HG02642 (cell line): ENCODE data around the gene ACAN.

Source experiments
- ATAC-seq: cut with Tn5 transposase; IDR thresholded peaks from one replicate; pipeline ENCODE4 v1.9.1; 2021; ENCODE audit warnings: mild to moderate bottlenecking; ENCODE audit not compliant: unreplicated experiment, poor library complexity

The ACAN gene

GRCh38 chr15:88839146-88839545, 35.9 kb downstream of the ACAN start:
- no peak for ATAC-seq

- no peak for ATAC-seq
Observed at GRCh38 chr15:88839961-88840360, 36.7 kb downstream of the ACAN start.

DNA sequence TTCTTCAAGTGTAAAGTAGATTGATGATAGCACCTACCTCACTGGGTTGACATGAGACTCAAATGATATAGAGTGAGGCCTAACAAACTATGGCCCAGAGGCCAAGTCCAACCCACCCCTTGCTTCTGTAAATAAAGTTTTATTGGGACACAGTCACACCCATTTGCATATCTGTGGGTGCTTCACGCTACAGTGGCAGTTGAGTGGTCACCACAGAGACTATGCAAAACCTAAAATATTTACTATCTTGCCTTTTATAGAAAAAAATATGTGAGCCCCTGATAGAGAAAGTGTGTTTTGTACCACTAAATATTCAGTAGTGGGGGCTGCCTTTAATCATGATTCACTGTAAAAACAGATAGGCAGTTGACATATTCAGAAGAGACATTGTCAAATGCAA, 38.0 kb downstream of the ACAN start:
- no peak for ATAC-seq

- no peak for ATAC-seq
Observed at GRCh38 chr15:88842156-88842555, 38.9 kb downstream of the ACAN start.

DNA sequence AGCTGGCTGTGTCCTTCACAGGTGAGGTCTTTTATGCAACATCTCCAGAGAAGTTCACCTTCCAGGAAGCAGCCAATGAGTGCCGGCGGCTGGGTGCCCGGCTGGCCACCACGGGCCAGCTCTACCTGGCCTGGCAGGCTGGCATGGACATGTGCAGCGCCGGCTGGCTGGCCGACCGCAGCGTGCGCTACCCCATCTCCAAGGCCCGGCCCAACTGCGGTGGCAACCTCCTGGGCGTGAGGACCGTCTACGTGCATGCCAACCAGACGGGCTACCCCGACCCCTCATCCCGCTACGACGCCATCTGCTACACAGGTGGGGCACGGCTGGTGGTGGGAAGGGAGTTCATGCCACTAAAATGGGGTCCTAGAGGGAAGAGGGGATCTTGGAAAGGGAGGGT, 40.1 kb downstream of the ACAN start:
- ATAC-seq: no peak

- no peak for ATAC-seq
Observed at GRCh38 chr15:88844749-88845386, 41.6 kb downstream of the ACAN start.

GRCh38 chr15:88845616-88846015, 42.4 kb downstream of the ACAN start:
- ATAC-seq: no peak

GRCh38 chr15:88847144-88847543, 43.9 kb downstream of the ACAN start:
- ATAC-seq: no peak

DNA sequence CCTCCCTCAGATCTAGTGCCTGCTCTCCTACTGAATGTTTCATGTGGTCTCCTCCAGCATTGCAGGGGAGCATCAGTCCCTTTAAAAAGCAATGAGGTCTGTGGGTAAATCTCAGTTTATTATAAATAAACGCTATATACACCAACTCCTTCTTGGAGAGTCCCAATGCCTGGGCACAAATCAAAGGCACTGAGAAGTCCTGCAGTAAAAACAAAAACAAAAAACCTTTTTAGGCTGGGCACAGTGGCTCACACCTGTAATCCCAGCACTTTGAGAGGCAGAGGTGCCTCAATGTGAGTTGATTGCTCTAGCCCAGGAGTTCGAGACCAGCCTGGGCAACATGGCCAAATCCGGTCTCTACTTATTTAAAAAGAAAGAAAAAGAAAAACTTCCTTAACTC, 45.0 kb downstream of the ACAN start:
- ATAC-seq: no peak

GRCh38 chr15:88849376-88850072, 46.3 kb downstream of the ACAN start:
- ATAC-seq: no peak

DNA sequence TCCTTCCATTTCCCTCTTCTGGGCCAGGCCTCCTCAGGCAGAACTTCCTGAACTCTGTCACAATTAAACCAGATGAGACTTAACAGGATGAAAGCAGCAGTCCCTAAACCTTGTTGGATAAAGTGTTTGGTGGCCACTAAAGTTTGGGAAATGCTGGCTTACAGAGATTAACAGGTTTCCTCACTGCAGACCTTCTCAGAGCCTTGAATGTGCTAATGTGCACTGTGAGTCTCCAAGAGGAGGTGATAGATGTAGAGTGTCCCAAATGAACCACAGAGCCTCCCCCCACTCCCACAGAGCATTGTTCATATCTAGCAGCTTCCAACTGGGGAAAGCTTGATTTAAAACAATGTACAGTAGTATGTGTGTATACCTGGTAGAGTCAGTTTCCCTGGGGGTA, 49.2 kb downstream of the ACAN start:
- no peak for ATAC-seq

DNA sequence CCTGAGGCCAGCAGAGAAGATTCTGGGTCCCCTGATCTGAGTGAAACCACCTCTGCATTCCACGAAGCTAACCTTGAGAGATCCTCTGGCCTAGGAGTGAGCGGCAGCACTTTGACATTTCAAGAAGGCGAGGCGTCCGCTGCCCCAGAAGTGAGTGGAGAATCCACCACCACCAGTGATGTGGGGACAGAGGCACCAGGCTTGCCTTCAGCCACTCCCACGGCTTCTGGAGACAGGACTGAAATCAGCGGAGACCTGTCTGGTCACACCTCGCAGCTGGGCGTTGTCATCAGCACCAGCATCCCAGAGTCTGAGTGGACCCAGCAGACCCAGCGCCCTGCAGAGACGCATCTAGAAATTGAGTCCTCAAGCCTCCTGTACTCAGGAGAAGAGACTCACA, 55.7 kb downstream of the ACAN start:
- ATAC-seq: no peak

- no peak for ATAC-seq
Observed at GRCh38 chr15:88859550-88859949, 56.3 kb downstream of the ACAN start.

- ATAC-seq: no peak
Observed at GRCh38 chr15:88860212-88860611, 57.0 kb downstream of the ACAN start.

- no peak for ATAC-seq
Observed at GRCh38 chr15:88863412-88863811, 60.2 kb downstream of the ACAN start.

- ATAC-seq: no peak
Observed at GRCh38 chr15:88864861-88865497, 61.7 kb downstream of the ACAN start.

GRCh38 chr15:88865498-88866099, 62.4 kb downstream of the ACAN start:
- no peak for ATAC-seq

- ATAC-seq: no peak
Observed at GRCh38 chr15:88866295-88866881, 63.2 kb downstream of the ACAN start.

- ATAC-seq: no peak
Observed at GRCh38 chr15:88871313-88871712, 68.1 kb downstream of the ACAN start.

GRCh38 chr15:88872106-88872505, 68.9 kb downstream of the ACAN start:
- ATAC-seq: no peak

- ATAC-seq: no peak
Observed at GRCh38 chr15:88872706-88873105, 69.5 kb downstream of the ACAN start.
